KMS-11 (cell line): ENCODE results near the gene RAD17.
"Not testable (repeated sequence)": the region's sequence is repeated elsewhere in the genome, so short reads cannot be mapped to it uniquely, and the experiment has no call there.

Source experiments
- H2AFZ ChIP-seq: fragments of 200-600 bp; sonication (generic); 2 replicates; pipeline ENCODE4 v1.6.1; 2016; ENCODE audit warnings: antibody characterized with exemption, mixed run types, low read depth
- H3K27ac ChIP-seq: fragments of 200-600 bp; sonication (generic); 2 replicates; pipeline ENCODE4 v1.6.1; 2016; ENCODE audit warnings: mild to moderate bottlenecking, mixed run types
- H3K27me3 ChIP-seq: fragments of 200-600 bp; sonication (generic); 2 replicates; pipeline ENCODE4 v1.6.1; 2017; ENCODE audit warnings: mild to moderate bottlenecking, low read depth, mixed run types, moderate library complexity; ENCODE audit not compliant: insufficient read depth
- H3K36me3 ChIP-seq: fragments of 200-600 bp; sonication (generic); 2 replicates; pipeline ENCODE4 v1.6.1; 2017; ENCODE audit warnings: mild to moderate bottlenecking, mixed run types; ENCODE audit not compliant: insufficient read depth
- H3K4me1 ChIP-seq: fragments of 200-600 bp; sonication (generic); 2 replicates; pipeline ENCODE4 v1.6.1; 2016; ENCODE audit warnings: mild to moderate bottlenecking, low read depth, mixed run types; ENCODE audit not compliant: poor library complexity, severe bottlenecking
- H3K4me2 ChIP-seq: fragments of 200-600 bp; sonication (generic); 2 replicates; pipeline ENCODE4 v1.7.0; 2016; ENCODE audit warnings: mild to moderate bottlenecking, mixed run types
- H3K4me3 ChIP-seq: fragments of 200-600 bp; sonication (generic); IDR thresholded peaks from 2 replicates; pipeline ENCODE4 v1.6.1; 2017; ENCODE audit warnings: low read depth, low read length, mixed read lengths; ENCODE audit not compliant: insufficient read depth
- H3K79me2 ChIP-seq: fragments of 200-600 bp; sonication (generic); 2 replicates; pipeline ENCODE4 v1.6.1; 2016; ENCODE audit warnings: low read depth, mixed run types; ENCODE audit not compliant: insufficient read depth
- H3K9ac ChIP-seq: fragments of 200-600 bp; sonication (generic); 2 replicates; pipeline ENCODE4 v1.6.1; 2016; ENCODE audit warnings: mild to moderate bottlenecking, mixed run types
- H4K20me1 ChIP-seq: fragments of 200-600 bp; sonication (generic); 2 replicates; pipeline ENCODE4 v1.6.1; 2016; ENCODE audit warnings: mild to moderate bottlenecking, mixed run types; ENCODE audit not compliant: insufficient read depth
- CTCF ChIP-seq: fragments of 200-600 bp; sonication (generic); conservative IDR thresholded peaks from 2 replicates; pipeline ENCODE4 v1.6.1; 2017; ENCODE audit warnings: low read depth, mild to moderate bottlenecking, antibody characterized with exemption, low read length, moderate library complexity, mixed read lengths

Gene RAD17

GRCh38 chr5:69444127-69444754 is 74.6 kb downstream of the RAD17 start:
- Histone ChIP-seq H3K27ac (no peak overlapping the region), H3K4me1 (no peaks in the 10 kb centered on the region), H4K20me1 (no peaks in the 10 kb centered on the region), H3K36me3 (no peaks in the 10 kb centered on the region), H3K27me3 (no peaks in the 10 kb centered on the region), H3K79me2 (no peaks in the 10 kb centered on the region), H3K4me2 (no peak overlapping the region), H2AFZ (no peak overlapping the region), H3K4me3 (no peak overlapping the region), H3K9ac (no peak overlapping the region)
- no peak for TF ChIP-seq CTCF

GRCh38 chr5:69449511-69449910 is 79.9 kb downstream of the RAD17 start:
- H3K4me3 ChIP-seq: no peak overlapping the region
- H2AFZ ChIP-seq: no peak overlapping the region
- no peak for TF ChIP-seq CTCF
- no peaks in the 10 kb centered on the region for H3K79me2 ChIP-seq
- no peaks in the 10 kb centered on the region for H3K27me3 ChIP-seq
- H3K36me3 ChIP-seq: no peaks in the 10 kb centered on the region
- no peak overlapping the region for H3K9ac ChIP-seq
- H3K4me2 ChIP-seq: no peak overlapping the region
- no peaks in the 10 kb centered on the region for H4K20me1 ChIP-seq
- H3K4me1 ChIP-seq: no peaks in the 10 kb centered on the region
- no peak overlapping the region for H3K27ac ChIP-seq

GRCh38 chr5:69450116-69450515 is 80.5 kb downstream of the RAD17 start:
- Histone ChIP-seq H3K4me2 (no peak overlapping the region), H2AFZ (no peak overlapping the region), H4K20me1 (no peaks in the 10 kb centered on the region), H3K4me3 (no peak overlapping the region), H3K27me3 (no peaks in the 10 kb centered on the region), H3K79me2 (no peaks in the 10 kb centered on the region), H3K4me1 (no peaks in the 10 kb centered on the region), H3K36me3 (no peaks in the 10 kb centered on the region), H3K27ac (no peak overlapping the region), H3K9ac (no peak overlapping the region)
- TF ChIP-seq CTCF: no peak

- H3K4me3 ChIP-seq, H3K27me3 ChIP-seq, H3K9ac ChIP-seq, H3K4me2 ChIP-seq, H3K79me2 ChIP-seq, H3K4me1 ChIP-seq, H3K27ac ChIP-seq, H3K36me3 ChIP-seq, H2AFZ ChIP-seq, H4K20me1 ChIP-seq: not testable (repeated sequence)
Measured at GRCh38 chr5:69450527-69450926, 80.9 kb downstream of the RAD17 start.

- no peaks in the 10 kb centered on the region for H4K20me1 ChIP-seq
- TF ChIP-seq CTCF: no peak
- H3K36me3 ChIP-seq: no peaks in the 10 kb centered on the region
- no peaks in the 10 kb centered on the region for H3K4me1 ChIP-seq
- no peak overlapping the region for H3K9ac ChIP-seq
- no peak overlapping the region for H3K4me2 ChIP-seq
- H3K79me2 ChIP-seq: no peaks in the 10 kb centered on the region
- H2AFZ ChIP-seq: no peak overlapping the region
- no peaks in the 10 kb centered on the region for H3K27me3 ChIP-seq
- no peak overlapping the region for H3K27ac ChIP-seq
- no peak overlapping the region for H3K4me3 ChIP-seq
Measured at GRCh38 chr5:69451941-69452647, 82.5 kb downstream of the RAD17 start.

- not testable (repeated sequence) for H2AFZ ChIP-seq, H3K4me3 ChIP-seq, H3K79me2 ChIP-seq, H3K4me1 ChIP-seq, H4K20me1 ChIP-seq, H3K36me3 ChIP-seq, H3K9ac ChIP-seq, H3K27ac ChIP-seq, H3K4me2 ChIP-seq, H3K27me3 ChIP-seq
Measured at GRCh38 chr5:69453487-69453886, 83.9 kb downstream of the RAD17 start.
